CD14-positive monocyte (primary cell): ENCODE data around the gene GRIK2. TPM values are rescaled to one million over a fixed set of nuclear protein-coding genes. Genes with fewer than 3 reads are reported as not detected.

Experiments used
- DNase-seq, 3 donors: peaks; one replicate each; pipeline ENCODE4 v3.0.0-alpha.2; 2011 to 2022
- H2AFZ ChIP-seq: 2 replicates; pipeline ENCODE4 v1.6.0; 2012; ENCODE audit warnings: mild to moderate bottlenecking, low read depth, low read length, inconsistent platforms; ENCODE audit not compliant: insufficient read depth, poor library complexity, severe bottlenecking
- H3K27ac ChIP-seq, 2 donors: 1 replicate in 1 of 2; 2 replicates in 1 of 2; pipeline ENCODE4 v1.5.1; 2012 to 2013; ENCODE audit warnings: low read length in 2 of 2, control low read depth in 1 of 2, inconsistent platforms in 1 of 2, low read depth in 1 of 2, mild to moderate bottlenecking in 1 of 2
- H3K27me3 ChIP-seq, 2 donors: one replicate each; pipeline versions ENCODE4 v1.6.0 to v1.6.1; 2011 to 2013; ENCODE audit warnings: low read length in 2 of 2; ENCODE audit not compliant: control insufficient read depth in 2 of 2, insufficient read depth in 2 of 2
- H3K36me3 ChIP-seq, 2 donors: replicated peaks in 1 of 2; 1 replicate in 1 of 2; 2 replicates in 1 of 2; pipeline versions ENCODE4 v1.5.1 to v1.6.1; 2012 to 2013; ENCODE audit warnings: low read length in 2 of 2, control low read depth in 1 of 2, inconsistent platforms in 1 of 2, mild to moderate bottlenecking in 1 of 2; ENCODE audit not compliant: insufficient read depth in 2 of 2, control insufficient read depth in 1 of 2
- H3K4me1 ChIP-seq, 2 donors: 1 replicate in 1 of 2; 2 replicates in 1 of 2; pipeline versions ENCODE4 v1.5.1 to v1.6.1; 2012 to 2013; ENCODE audit warnings: low read length in 2 of 2, control low read depth in 1 of 2, inconsistent platforms in 1 of 2, mild to moderate bottlenecking in 1 of 2, moderate library complexity in 1 of 2; ENCODE audit not compliant: insufficient read depth in 2 of 2, control insufficient read depth in 1 of 2
- H3K4me2 ChIP-seq: replicated peaks from 2 replicates; pipeline ENCODE3; 2012; ENCODE audit warnings: low read length, moderate library complexity, mild to moderate bottlenecking; ENCODE audit not compliant: poor library complexity, severe bottlenecking; ENCODE audit errors: extremely low read depth
- H3K4me3 ChIP-seq, 3 experiments: fragments of 200-600 bp in 1 of 3; sonication (generic) in 1 of 3; replicated peaks in 1 of 3; 1 replicate in 2 of 3; 2 replicates in 1 of 3; pipeline ENCODE4 v1.5.1; 2011 to 2013; ENCODE audit warnings: low read length in 3 of 3, mild to moderate bottlenecking in 3 of 3, control low read depth in 2 of 3, low read depth in 2 of 3, inconsistent platforms in 1 of 3, moderate library complexity in 1 of 3
- H3K79me2 ChIP-seq: 2 replicates; pipeline ENCODE4 v1.6.0; 2012; ENCODE audit warnings: mild to moderate bottlenecking, control low read depth, inconsistent platforms, low read length, moderate library complexity; ENCODE audit not compliant: insufficient read depth
- H3K9ac ChIP-seq: 2 replicates; pipeline ENCODE4 v1.6.0; 2017; ENCODE audit warnings: low read length, mild to moderate bottlenecking; ENCODE audit not compliant: insufficient read depth, poor library complexity, severe bottlenecking
- H3K9me3 ChIP-seq, 2 donors: replicated peaks in 1 of 2; 1 replicate in 1 of 2; 2 replicates in 1 of 2; pipeline versions ENCODE4 v1.5.1 to v1.6.1; 2012 to 2013; ENCODE audit warnings: low read length in 2 of 2, control low read depth in 1 of 2; ENCODE audit not compliant: control insufficient read depth in 1 of 2, insufficient read depth in 1 of 2
- H4K20me1 ChIP-seq: 2 replicates; pipeline ENCODE4 v1.6.0; 2012; ENCODE audit warnings: mild to moderate bottlenecking, low read length, control low read depth, moderate library complexity; ENCODE audit not compliant: insufficient read depth
- H3K27ac Mint-ChIP-seq, 7 donors: one replicate each; pipeline ENCODE4 v1.8.0; 2020; ENCODE audit warnings: mild to moderate bottlenecking in 7 of 7, mixed read lengths in 7 of 7, moderate library complexity in 6 of 7, inconsistent platforms in 2 of 7
- H3K27me3 Mint-ChIP-seq, 3 donors: one replicate each; pipeline ENCODE4 v1.8.0; 2021 to 2022; ENCODE audit warnings: low read depth in 3 of 3, mild to moderate bottlenecking in 3 of 3, mixed read lengths in 3 of 3, moderate library complexity in 3 of 3, inconsistent platforms in 1 of 3
- H3K36me3 Mint-ChIP-seq, 2 donors: one replicate each; pipeline ENCODE4 v1.8.0; 2020; ENCODE audit warnings: mixed read lengths in 2 of 2, inconsistent platforms in 1 of 2, mild to moderate bottlenecking in 1 of 2
- H3K4me1 Mint-ChIP-seq: one replicate; pipeline ENCODE4 v1.8.0; 2020; ENCODE audit warnings: mild to moderate bottlenecking, mixed read lengths
- H3K4me3 Mint-ChIP-seq, 2 donors: one replicate each; pipeline ENCODE4 v1.8.0; 2020; ENCODE audit warnings: mild to moderate bottlenecking in 2 of 2, mixed read lengths in 2 of 2, moderate library complexity in 1 of 2
- H3K9me3 Mint-ChIP-seq, 7 donors: one replicate each; pipeline ENCODE4 v1.8.0; 2020 to 2022; ENCODE audit warnings: mixed read lengths in 7 of 7, mild to moderate bottlenecking in 6 of 7, moderate library complexity in 6 of 7, inconsistent platforms in 2 of 7
- WGBS: methylation state at CpG from one replicate; pipeline ENCODE4 v1.1.5; 2013; ENCODE audit warnings: missing lambda C conversion rate; ENCODE audit not compliant: insufficient coverage; 5-methylcytosine and 5-hydroxymethylcytosine counted together
- intact Hi-C, 2 donors: fragments of 100-400 bp; cut with micrococcal nuclease; formaldehyde crosslinking; loops; one replicate each; pipeline versions ENCODE4 v1.15.0 to v1.15.1; 2023
- polyA plus RNA-seq, 3 donors: library from polyadenylated mRNA; depleted of rRNA in 1 of 3; unstranded in 2 of 3; stranded (reverse) in 1 of 3; fragments of 300-500 nt in 2 of 3; fragments of >200 nt in 1 of 3; fragmentation: Illumina TruSeq in 2 of 3; gene quantifications; 1 replicate in 2 of 3; 2 replicates in 1 of 3; pipeline ENCODE4 v1.2.3, GENCODE V29; 2012 to 2021
- TF ChIP-seq, protein P1 (sequence below): fragments of 200-600 bp; IDR thresholded peaks from one replicate; pipeline ENCODE4 v1.8.0; 2022; ENCODE audit warnings: antibody characterized with exemption, mild to moderate bottlenecking

The GRIK2 gene
- polyA plus RNA-seq, 3 donors = not detected

DNA sequence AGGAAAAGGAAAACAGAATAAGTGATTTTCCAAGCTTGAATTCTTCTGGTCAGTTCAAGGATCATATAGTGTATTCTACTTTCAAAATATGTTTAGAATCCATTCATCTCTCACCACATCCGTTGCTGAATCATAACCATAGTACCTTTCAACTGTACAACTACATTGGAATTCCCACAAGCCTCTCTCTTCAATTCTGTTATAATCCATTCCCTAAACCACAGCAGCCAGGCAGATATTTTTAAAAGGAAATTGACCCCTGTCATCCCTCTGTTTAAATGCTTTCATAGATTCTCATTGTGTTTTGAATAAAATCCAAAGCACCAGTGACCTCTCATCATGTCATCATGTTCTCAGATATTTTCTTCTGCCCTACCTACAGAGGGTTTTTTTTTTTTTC is 412.7 kb downstream of the GRIK2 start:
- H3K27me3 Mint-ChIP-seq = peaks cover 0 to 3% (median 2%) of the 10 kb centered on the region in 3 donors

DNA sequence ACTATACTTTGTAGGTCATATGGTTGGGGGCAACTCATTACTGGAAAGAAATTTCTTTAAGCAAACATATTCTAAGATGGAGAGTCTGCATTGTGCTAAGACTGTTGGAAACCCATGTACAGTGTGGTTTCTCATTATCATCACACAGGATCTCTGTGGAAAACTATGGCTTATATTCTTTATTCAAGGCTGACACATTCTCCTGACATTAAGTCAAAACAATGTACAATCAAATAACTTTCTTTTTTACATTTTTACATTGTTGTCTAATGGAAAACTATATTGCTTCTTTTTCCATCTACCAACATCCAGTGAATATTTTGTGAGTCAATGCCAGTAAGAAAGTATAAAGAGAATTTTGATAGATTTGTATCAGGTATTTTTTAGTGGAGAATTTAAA is 417.6 kb downstream of the GRIK2 start:
- Mint-ChIP-seq H3K4me1 (no peaks in the 10 kb centered on the region), H3K4me3 (no peak overlapping the region), H3K27ac (no peak overlapping the region), H3K9me3 (peaks cover 0 to 3% (median 0%) of the 10 kb centered on the region in 7 donors), H3K36me3 (no peaks in the 10 kb centered on the region), H3K27me3 (peaks cover 0 to 3% (median 2%) of the 10 kb centered on the region in 3 donors)
- Histone ChIP-seq H3K79me2 (no peaks in the 10 kb centered on the region), H3K27me3 (no peaks in the 10 kb centered on the region), H3K9me3 (no peaks in the 10 kb centered on the region), H3K36me3 (no peaks in the 10 kb centered on the region), H4K20me1 (no peaks in the 10 kb centered on the region), H2AFZ (no peak overlapping the region), H3K9ac (no peak overlapping the region), H3K4me1 (no peaks in the 10 kb centered on the region), H3K4me3 (no peak overlapping the region), H3K4me2 (no peak overlapping the region), H3K27ac (no peak overlapping the region)
- DNase-seq = no peak
- TF ChIP-seq, protein P1, sequence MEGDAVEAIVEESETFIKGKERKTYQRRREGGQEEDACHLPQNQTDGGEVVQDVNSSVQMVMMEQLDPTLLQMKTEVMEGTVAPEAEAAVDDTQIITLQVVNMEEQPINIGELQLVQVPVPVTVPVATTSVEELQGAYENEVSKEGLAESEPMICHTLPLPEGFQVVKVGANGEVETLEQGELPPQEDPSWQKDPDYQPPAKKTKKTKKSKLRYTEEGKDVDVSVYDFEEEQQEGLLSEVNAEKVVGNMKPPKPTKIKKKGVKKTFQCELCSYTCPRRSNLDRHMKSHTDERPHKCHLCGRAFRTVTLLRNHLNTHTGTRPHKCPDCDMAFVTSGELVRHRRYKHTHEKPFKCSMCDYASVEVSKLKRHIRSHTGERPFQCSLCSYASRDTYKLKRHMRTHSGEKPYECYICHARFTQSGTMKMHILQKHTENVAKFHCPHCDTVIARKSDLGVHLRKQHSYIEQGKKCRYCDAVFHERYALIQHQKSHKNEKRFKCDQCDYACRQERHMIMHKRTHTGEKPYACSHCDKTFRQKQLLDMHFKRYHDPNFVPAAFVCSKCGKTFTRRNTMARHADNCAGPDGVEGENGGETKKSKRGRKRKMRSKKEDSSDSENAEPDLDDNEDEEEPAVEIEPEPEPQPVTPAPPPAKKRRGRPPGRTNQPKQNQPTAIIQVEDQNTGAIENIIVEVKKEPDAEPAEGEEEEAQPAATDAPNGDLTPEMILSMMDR = no peak
- intact Hi-C loops = no loop called here

More for the DNA sequence above, 412.7 kb downstream of the GRIK2 start:
- no peaks in the 10 kb centered on the region for H3K27me3 ChIP-seq
- H3K4me3 ChIP-seq = no peak overlapping the region
- no peak overlapping the region for H2AFZ ChIP-seq
- Mint-ChIP-seq H3K4me3 (no peak overlapping the region), H3K4me1 (no peaks in the 10 kb centered on the region), H3K36me3 (no peaks in the 10 kb centered on the region), H3K9me3 (peaks cover 0 to 5% (median 2%) of the 10 kb centered on the region in 7 donors), H3K27ac (no peak overlapping the region)
- no peaks in the 10 kb centered on the region for H3K79me2 ChIP-seq
- no peak for DNase-seq
- no peaks in the 10 kb centered on the region for H4K20me1 ChIP-seq
- 80% methylated on average over 1 of the region's 1 CpG for WGBS
- H3K4me1 ChIP-seq = no peaks in the 10 kb centered on the region
- H3K4me2 ChIP-seq = no peak overlapping the region
- TF ChIP-seq, protein P1 = no peak
- H3K9me3 ChIP-seq = no peaks in the 10 kb centered on the region
- no peaks in the 10 kb centered on the region for H3K36me3 ChIP-seq
- no peak overlapping the region for H3K9ac ChIP-seq
- intact Hi-C loops = no loop called here
- H3K27ac ChIP-seq = no peak overlapping the region
